Measurements from ENCODE around the gene TSTD1. TPM values are rescaled to one million over a fixed set of nuclear protein-coding genes. Genes with fewer than 3 reads are reported as not detected.

TSTD1 gene, protein sequence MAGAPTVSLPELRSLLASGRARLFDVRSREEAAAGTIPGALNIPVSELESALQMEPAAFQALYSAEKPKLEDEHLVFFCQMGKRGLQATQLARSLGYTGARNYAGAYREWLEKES
- 0.17 TPM in 1 of 2 replicates, not detected in the other for total RNA-seq (2014; rRNA removed; shearing (Covaris generic))

GRCh38 chr1:161038523-161039153 is at the start of gene TSTD1:
Gene TSTD1 (minus strand): TSS chr1:161038964. CDS start chr1:161038889, 75 bp downstream.
- DNase-seq (ENCODE audit: low read depth) = no peak

DNA sequence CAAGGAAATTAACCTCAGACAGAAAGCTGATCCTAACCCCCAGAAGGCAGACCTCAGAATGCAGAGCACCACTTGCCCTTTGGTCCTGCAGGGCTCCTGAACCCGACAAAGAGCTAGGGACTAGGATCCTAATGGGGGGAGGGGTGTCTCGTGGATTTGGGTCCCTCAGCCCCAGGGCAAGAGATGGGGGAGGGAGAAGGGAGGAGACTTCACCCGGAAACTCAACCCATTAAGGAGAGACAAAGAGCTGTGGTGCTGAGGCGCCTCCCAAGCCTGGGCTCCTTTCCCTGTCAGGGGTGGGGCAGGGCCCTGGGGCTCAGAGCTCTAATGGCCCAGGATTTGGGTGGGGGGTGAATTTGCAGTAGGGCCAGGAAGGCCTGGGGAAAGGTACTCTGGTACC is 47.7 kb upstream of the TSTD1 start:
- no peak for DNase-seq (ENCODE audit: low read depth)

GRCh38 chr1:161085165-161085564 is 46.4 kb upstream of the TSTD1 start:
- DNase-seq (ENCODE audit: low read depth) = peak; percentile 67

DNA sequence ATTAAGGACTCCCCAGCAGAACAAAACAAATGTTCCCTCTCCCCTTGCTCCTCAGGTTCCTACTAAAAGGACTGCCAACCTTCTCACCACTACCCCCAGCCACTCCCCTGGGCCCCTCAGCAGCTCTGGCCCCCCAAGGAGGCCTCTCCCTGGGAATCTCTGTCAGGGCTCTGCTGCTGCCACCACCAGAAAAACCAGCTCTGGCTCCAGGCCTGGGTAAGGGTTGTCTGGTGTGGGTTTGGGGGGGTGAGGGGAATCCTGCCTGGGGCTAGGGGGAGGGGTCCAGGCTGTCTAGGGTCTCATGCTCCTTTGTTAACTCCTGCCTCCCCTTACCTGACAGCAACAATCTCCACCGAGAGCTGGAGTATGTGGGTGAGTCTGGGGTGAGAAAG is 45.8 kb upstream of the TSTD1 start:
- DNase-seq (ENCODE audit: low read depth) = no peak

DNA sequence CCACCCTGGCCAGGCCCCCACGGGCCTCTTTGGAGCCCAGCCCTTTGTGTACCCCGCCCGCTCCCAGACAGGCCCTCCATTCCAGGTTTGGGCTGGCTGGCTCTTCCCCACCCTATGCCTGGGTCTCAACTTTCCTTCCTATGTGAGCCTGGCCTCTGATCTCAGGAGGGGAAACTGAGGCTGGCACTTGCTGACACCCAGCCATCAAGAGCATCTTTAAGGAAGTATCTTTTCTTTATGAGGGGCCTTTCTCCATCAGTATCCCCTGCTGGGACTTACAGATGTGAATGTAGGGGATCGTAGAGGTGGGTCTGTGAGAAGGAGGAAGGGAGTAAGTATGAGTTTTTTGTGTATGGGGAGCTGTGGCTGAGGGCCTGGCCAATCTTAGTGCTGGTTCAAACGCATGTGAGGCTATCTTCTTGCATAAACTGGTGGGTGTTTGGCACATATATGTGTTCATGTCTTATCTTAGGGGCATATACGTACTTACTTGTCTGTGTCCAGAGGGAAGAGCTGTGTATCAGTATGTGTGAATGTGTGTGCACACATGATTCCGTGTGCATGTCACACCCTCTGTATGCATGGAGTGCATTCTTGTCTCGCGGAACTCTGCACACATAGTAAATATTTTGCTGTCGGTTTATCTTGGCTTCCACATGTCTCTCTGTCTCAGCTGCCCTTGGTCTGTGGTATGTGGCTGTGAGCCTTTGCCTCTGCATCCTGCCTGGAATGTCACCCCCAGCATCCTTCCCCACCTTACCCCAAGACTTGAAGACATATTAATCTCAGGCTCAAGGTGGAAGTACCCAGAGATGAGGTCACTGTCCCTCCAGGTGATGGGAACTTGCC is 45.2 kb upstream of the TSTD1 start:
- no peak for DNase-seq (ENCODE audit: low read depth)

GRCh38 chr1:161082996-161083747 is 44.4 kb upstream of the TSTD1 start:
- peak; percentile 90 for DNase-seq (ENCODE audit: low read depth)

GRCh38 chr1:161082483-161082882 is 43.7 kb upstream of the TSTD1 start:
- no peak for DNase-seq (ENCODE audit: low read depth)

- no peak for DNase-seq (ENCODE audit: low read depth)
These were observed 42.8 kb upstream of the TSTD1 start for GRCh38 chr1:161081519-161081918.

- no peak for DNase-seq (ENCODE audit: low read depth)
These were observed 42.0 kb upstream of the TSTD1 start for GRCh38 chr1:161080441-161081405.

GRCh38 chr1:161079436-161080110 is 40.8 kb upstream of the TSTD1 start:
- no peak for DNase-seq (ENCODE audit: low read depth)

- DNase-seq (ENCODE audit: low read depth) = no peak
These were observed 38.7 kb upstream of the TSTD1 start for GRCh38 chr1:161077426-161077825.

GRCh38 chr1:161076410-161076809 is 37.6 kb upstream of the TSTD1 start:
- DNase-seq (ENCODE audit: low read depth) = no peak

DNA sequence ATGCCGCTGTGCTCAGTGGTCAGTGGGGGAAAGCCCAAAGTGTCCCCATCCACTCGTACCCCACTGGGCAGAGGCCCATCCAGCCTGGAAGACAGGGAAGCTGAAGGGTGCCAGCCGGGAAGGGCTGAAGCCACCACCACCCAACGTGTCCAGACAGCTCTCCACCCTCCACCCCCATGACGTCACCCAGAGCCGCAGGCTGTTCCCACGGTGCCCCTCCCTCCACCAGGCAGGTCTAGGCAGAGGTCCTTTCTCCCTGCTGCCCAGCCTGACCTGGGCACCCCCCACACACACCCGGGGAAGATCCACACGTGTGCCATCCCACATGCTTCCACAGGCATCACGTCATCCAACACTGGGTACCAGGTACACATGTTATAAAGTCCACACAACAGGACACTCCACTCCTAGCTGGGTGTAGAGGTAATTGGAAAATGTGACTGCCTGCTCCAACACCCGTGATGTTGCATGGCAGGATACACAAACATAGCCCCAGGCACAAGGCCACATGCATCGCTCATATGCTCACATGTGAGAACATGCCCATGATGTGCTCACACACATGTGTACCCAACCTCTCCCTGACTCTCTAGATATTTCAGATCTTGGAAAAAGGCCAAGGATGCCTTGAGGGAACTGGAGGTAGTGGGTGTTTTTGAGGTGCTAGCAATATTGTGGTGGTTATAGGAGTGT is 36.1 kb upstream of the TSTD1 start:
- DNase-seq (ENCODE audit: low read depth) = peak; percentile 49

DNA sequence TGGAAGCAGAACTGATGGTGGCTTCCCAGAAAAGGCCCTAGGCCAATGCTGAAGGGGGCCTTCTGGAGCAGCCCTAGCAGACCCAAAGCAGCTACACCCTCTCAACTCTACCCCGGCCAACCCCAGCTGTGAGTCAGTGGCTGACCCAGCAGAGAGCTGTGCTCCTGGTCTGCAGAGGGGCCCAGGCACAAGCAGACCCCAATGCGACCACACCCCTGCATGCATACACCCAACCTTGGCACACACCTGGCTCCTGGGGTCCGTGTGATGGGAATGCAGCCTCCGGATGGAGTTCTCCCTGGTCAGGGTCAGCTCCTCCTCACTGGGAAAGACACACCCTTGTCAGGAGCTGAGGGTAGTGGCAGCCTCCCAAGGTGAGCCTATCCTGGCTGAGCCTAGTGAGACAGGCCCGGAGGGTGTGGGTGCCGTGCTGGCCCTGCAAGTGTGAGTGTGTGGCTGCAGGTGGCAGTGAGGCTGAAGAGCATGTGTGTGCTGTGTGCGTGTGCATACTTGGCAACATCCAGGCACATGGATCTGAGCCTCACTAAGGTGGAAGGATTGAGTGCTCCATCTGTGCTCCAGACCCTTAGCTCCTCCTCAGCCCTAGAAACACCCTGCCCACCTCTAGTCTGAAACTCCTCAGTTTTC is 34.8 kb upstream of the TSTD1 start:
- no peak for DNase-seq (ENCODE audit: low read depth)

- no peak for DNase-seq (ENCODE audit: low read depth)
These were observed 34.1 kb upstream of the TSTD1 start for GRCh38 chr1:161072751-161073449.

DNA sequence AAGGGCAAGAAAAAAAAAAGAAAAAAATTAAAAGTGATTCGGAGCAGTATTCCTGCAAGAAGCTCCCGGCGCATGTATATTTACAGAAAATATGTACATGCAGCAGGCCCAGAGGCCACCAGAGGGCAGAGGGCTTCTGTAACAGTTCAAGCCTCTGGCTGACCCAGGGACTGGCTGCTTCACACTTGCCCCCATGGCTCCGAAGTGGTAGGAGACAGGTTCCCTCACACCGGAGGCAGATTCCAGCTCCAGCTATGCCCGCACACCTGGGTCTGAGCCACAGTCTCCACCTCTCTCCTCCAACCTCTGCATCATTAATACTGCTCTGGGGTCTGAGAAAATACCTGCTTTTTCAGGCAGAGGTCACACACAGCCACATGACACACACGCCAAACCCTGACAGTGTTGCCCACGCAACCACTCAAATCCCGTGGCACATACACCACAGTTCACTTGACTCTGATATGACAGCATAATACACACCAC is 33.2 kb upstream of the TSTD1 start:
- DNase-seq (ENCODE audit: low read depth) = peak; percentile 51

DNA sequence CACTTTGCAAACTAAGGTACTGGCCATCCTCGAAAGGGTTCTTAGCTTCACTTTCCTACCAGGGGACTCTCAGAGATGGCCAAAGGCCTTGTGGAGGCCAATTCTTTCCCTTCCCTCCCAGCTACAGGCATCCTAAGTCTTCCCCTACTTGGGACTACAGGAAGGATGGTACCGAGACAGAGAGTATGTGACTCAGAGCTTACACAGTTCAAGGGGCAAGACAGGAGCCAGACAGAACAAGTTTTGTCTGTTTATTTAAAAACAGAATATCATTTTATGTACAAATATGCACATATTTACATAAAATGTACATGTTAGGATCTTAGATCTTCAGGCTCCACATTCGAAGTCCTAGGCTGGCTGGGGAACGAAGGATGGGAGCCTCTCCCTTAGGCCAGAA is 32.0 kb upstream of the TSTD1 start:
- DNase-seq (ENCODE audit: low read depth) = no peak

DNA sequence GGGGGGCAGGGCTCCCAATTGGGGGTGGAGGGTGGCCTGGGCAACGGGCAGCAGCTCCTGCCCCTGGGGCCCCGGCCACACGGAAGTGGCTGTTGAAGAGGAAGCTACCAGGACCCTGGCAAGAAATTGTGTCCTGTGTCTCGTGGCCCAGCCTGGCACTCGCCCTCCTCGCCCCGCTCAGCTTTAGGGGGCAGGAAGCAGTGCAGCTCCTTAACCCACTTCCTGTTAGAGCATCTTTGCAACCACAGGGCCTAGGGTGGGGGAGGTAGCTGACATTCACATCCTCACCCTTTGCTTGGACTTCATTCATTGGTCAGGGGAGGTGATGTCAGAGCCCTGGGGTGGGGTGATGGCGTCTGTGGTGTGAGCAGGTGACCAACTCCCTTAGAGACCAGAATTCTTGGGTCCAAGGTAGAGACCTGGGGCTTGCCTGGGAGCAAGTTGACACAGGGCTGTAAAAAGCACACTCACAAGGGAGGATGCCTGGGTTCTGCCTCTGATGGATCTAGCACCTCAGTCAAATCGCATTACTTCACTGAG is 31.0 kb upstream of the TSTD1 start, which contains the start of gene ARHGAP30:
TSS of gene ARHGAP30 (minus strand) at position 161 of the 540 bp plus-strand sequence. CDS start 267 bp downstream, outside the sequence.
- DNase-seq (ENCODE audit: low read depth) = no peak
